Bronchial epithelial cell (primary cell): ENCODE data around the gene C1QB. TPM values are rescaled to one million over a fixed set of nuclear protein-coding genes. Genes with fewer than 3 reads are reported as not detected.
A peak's percentile ranks its signal among the peaks of the same experiment; 100 is the strongest.
"Not testable (repeated sequence)": the region's sequence is repeated elsewhere in the genome, so short reads cannot be mapped to it uniquely, and the experiment has no call there.

Source experiments
- DNase-seq: peaks from one replicate; pipeline ENCODE4 v3.0.0-alpha.2; 2010; ENCODE audit warnings: low read depth
- FAIRE-seq: peaks from 2 replicates; lab custom pipeline; 2011; peaks lifted over from hg19 to GRCh38; lab: Jason Lieb, UNC
- H3K27me3 ChIP-seq: 2 replicates; pipeline ENCODE4 v1.5.1; 2011; ENCODE audit warnings: low read length; ENCODE audit not compliant: control insufficient read depth, insufficient read depth
- H3K36me3 ChIP-seq: 2 replicates; pipeline ENCODE4 v1.5.1; 2011; ENCODE audit warnings: low read length; ENCODE audit not compliant: control insufficient read depth, insufficient read depth
- H3K4me3 ChIP-seq: 2 replicates; pipeline ENCODE4 v1.5.1; 2011; ENCODE audit warnings: mild to moderate bottlenecking, low read depth, low read length, control low read depth
- total RNA-seq: library from RNA; depleted of rRNA; stranded (reverse); fragments of >200 nt; gene quantifications from 2 replicates; pipeline ENCODE4 v1.2.1, GENCODE V29; 2014
- TF ChIP-seq, protein P1 (sequence below): IDR thresholded peaks from 2 replicates; pipeline ENCODE4 v1.5.1; 2011; ENCODE audit warnings: mild to moderate bottlenecking, moderate library complexity, low read length, control low read depth, inconsistent platforms; ENCODE audit not compliant: insufficient read depth, severe bottlenecking

C1QB gene
- total RNA-seq, 1 donor from 2014 or later: not detected

DNA sequence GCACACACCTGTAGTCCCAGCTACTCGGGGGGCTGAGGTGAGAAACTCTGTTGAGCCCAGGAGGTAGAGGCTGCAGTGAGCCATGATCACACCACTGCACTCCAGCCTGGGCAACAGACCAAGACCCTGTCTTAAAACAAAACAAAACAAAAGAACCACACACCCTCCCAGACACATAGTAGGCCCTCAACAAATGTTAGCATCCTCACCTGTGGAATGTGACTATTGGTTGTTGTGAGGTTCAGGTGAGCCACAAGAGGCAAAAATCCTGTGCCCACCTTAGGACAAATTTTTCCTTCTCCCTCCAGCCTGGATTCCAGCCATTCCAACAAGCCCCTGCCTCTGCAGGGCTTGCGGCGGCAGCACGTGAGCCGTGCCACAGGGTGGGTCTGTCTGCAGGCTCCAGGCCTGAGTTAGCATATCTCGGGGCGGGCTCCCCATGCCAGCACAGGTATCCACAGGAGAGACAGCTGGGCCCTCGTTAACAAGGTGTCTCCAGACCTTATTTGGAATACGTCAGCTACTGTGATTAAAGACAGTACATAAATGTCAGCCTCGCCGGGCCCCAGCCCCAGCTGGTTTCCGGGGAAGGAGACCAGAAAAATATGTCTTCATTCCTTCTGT lies 17.4 kb downstream of the C1QB start:
- no peak overlapping the region for H3K4me3 ChIP-seq
- no peak for FAIRE-seq
- TF ChIP-seq, protein P1, sequence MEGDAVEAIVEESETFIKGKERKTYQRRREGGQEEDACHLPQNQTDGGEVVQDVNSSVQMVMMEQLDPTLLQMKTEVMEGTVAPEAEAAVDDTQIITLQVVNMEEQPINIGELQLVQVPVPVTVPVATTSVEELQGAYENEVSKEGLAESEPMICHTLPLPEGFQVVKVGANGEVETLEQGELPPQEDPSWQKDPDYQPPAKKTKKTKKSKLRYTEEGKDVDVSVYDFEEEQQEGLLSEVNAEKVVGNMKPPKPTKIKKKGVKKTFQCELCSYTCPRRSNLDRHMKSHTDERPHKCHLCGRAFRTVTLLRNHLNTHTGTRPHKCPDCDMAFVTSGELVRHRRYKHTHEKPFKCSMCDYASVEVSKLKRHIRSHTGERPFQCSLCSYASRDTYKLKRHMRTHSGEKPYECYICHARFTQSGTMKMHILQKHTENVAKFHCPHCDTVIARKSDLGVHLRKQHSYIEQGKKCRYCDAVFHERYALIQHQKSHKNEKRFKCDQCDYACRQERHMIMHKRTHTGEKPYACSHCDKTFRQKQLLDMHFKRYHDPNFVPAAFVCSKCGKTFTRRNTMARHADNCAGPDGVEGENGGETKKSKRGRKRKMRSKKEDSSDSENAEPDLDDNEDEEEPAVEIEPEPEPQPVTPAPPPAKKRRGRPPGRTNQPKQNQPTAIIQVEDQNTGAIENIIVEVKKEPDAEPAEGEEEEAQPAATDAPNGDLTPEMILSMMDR: no peak
- DNase-seq: no peak
- H3K27me3 ChIP-seq: peaks cover 13% of the 10 kb centered on the region
- H3K36me3 ChIP-seq: no peaks in the 10 kb centered on the region

DNA sequence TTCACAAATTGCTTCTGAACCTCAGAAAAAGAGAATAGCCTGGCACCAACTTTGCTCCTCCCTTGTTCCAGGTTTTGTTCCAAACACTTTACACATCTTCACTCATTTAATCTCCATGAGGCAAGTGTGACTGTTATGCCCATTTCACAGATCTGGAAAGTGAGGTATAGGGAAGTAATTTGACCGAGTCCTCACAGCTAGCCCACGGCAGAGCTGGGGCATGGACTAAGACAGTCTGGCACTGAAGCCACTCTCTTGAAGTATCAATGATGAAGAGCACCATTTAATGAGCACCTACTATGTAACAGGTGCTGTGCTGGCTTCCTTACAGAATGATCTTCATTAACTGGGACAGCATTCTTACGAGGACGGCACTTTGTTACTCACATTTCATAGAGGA lies 19.0 kb downstream of the C1QB start:
- H3K4me3 ChIP-seq: no peak overlapping the region
- TF ChIP-seq, protein P1: no peak
- FAIRE-seq: no peak
- H3K36me3 ChIP-seq: no peaks in the 10 kb centered on the region
- DNase-seq: no peak
- H3K27me3 ChIP-seq: peaks cover 13% of the 10 kb centered on the region

DNA sequence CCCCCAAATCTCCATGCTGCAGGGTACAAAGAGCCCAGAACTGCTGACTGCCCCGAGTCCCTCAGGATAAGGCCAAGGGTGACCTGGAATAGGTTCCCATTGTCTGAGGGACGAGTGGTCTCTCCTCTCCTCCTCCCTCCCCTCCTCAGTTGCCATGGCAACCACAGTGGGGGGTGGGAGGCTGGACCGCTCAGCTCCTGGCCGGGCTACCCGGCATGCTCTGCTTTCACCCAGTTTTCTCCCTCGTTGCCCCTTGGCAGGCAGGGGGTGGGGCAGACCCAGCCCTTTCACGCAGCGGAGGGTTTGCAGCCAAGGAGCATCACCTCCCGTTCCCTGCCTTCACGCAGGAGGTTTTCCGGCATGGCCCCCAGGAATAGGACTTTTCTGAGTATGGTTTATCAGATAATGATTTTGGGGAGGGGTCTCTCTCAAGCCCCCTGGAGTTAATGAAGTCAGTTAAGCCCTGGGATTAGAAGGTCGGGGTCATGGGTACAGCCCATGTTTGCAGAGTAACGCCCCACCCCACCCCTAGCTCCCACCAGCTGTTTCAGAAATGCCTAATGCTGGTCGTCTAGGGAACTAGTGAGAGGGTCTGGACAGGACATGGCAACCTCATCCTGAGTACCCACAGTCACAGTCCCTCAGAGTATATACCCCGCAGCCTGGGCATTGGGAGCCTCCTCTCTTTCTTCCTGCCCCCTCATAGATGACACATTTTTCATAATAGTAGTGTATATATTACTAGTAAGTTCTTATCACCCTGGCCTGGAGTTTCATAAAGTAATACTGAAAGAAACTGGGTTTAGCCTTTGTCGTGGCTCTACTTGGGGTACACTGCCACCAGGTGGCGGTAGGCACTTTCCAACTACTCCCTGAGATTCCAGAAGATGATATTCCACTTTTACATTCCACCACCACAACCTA lies 20.7 kb downstream of the C1QB start:
- FAIRE-seq: no peak
- TF ChIP-seq, protein P1: peak; percentile 61
- peak; percentile 49 for DNase-seq
- Histone ChIP-seq H3K4me3 (no peak overlapping the region), H3K27me3 (peaks cover 13% of the 10 kb centered on the region), H3K36me3 (no peaks in the 10 kb centered on the region)

DNA sequence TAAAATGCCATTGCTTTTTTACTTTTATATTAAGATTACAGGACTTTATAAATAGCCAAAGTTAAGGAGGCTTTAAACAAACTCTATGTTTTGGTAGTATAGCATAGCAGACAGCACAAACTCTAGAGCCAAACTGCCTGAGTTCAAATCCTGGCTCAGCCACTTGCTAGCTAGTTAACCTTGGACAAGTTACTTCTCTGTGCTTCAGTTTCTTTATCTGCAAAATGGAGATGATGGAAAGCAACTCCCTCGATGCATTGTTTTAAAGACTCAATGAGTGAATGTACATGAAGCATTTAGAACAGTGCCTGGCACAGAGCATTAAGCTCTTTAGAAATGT lies 21.3 kb downstream of the C1QB start:
- TF ChIP-seq, protein P1: no peak
- DNase-seq: no peak
- Histone ChIP-seq H3K36me3 (no peaks in the 10 kb centered on the region), H3K27me3 (peaks cover 13% of the 10 kb centered on the region), H3K4me3 (no peak overlapping the region)
- no peak for FAIRE-seq

DNA sequence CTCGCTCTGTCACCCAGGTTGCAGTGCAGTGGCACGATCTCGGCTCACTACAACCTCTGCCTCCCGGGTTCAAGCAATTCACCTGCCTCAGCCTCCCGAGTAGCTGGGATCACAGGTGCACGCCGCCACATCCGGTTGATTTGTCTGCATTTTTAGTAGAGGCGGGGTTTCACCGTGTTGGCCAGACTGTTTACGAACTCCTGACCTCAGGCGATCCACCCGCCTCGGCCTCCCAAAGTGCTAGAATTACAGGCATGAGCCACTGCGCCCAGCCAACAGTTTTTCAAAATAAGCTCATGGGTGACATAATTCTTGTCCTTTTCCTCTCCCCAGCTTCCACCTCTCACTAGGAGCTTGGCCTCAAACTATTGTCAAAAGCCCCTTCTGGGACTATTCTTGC lies 23.1 kb downstream of the C1QB start:
- peaks cover 12% of the 10 kb centered on the region for H3K27me3 ChIP-seq
- H3K36me3 ChIP-seq, FAIRE-seq, H3K4me3 ChIP-seq, DNase-seq: not testable (repeated sequence)

DNA sequence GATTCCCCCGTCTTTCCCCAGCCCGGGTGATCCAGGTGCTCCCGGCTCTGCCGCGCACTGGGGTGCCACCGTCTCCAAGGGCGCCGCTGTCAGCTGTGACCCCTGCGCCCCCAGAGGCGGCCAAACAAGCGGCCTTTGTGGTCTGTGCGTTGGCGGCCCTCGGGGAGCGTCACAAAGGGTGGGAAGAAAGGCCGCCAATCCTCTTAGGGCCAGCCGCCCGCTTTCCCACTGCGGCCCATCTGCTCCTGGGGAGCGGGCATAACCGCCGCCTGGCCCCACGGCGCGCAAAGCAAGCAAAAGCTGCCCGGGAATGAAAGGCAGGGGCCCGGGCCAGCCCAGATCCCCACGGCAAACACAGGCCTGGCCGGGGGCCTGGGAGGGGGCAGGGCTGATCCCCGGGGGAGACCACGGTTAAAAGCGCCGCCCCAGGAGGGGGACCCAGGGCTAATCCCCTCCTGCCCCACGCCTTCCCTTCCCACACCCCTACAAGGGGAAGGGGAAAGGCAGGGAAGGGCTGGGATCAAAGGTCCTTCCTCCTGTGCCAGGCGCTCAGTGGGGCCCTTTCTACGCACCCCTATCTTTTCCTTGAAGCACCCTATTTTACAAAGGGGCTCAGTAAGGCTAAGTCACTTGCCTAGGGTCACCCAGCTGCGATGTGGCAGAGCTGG lies 24.0 kb downstream of the C1QB start:
- Histone ChIP-seq H3K4me3 (no peak overlapping the region), H3K36me3 (no peaks in the 10 kb centered on the region), H3K27me3 (peaks cover 15% of the 10 kb centered on the region)
- no peak for DNase-seq
- no peak for FAIRE-seq
- TF ChIP-seq, protein P1: no peak
